HCEC 1CT (cell line): ENCODE data around the gene CD8B2.
"Not testable (repeated sequence)": the region's sequence is repeated elsewhere in the genome, so short reads cannot be mapped to it uniquely, and the experiment has no call there.

ENCODE experiments used
- DNase-seq: peaks from one replicate; pipeline ENCODE4 v3.0.0-alpha.2; 2017

CD8B2 gene

DNA sequence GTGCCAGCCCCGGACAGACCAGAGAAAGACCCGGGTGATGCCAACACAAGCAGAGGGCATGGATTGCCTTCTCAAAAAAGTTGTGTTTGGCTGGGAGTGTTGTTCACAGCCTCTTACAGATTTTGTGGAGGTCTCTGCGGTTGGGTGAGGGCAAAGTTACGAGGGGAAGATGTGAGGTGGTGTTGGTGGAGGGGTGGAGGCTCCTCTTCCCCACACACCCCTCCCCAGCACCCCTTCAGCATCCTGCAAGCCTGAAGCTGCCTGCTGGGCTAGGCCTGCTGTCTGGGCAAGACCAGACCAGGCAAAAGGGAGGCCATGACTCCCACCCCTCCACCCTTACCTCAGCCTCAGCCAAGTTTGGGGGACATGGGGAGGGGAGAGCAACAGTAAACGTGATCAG is 26.2 kb downstream of the CD8B2 start:
- not testable (repeated sequence) for DNase-seq

DNA sequence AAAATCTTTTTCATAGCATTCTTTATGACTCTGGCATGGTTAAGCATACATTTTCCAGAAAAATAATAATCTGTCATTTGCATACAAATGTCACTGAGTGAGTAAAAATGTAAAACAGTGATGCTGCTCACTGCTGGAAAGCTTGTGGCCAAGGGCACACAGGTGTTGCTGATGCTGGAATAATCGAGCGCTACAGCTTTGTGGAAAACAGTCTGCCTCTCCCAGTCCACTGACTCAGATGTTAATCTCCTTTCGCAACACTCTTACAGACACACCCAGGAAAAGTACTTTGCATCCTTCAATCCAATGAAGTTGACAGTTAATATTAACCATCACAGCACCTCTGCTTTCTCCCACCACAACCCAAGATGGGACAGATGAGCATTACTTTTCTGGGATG is 27.7 kb downstream of the CD8B2 start:
- DNase-seq: not testable (repeated sequence)

GRCh38 chr2:106516436-106516835 is 29.3 kb downstream of the CD8B2 start:
- DNase-seq: no peak

GRCh38 chr2:106516864-106517263 is 29.7 kb downstream of the CD8B2 start:
- DNase-seq: no peak

GRCh38 chr2:106517329-106517728 is 30.2 kb downstream of the CD8B2 start:
- no peak for DNase-seq

DNA sequence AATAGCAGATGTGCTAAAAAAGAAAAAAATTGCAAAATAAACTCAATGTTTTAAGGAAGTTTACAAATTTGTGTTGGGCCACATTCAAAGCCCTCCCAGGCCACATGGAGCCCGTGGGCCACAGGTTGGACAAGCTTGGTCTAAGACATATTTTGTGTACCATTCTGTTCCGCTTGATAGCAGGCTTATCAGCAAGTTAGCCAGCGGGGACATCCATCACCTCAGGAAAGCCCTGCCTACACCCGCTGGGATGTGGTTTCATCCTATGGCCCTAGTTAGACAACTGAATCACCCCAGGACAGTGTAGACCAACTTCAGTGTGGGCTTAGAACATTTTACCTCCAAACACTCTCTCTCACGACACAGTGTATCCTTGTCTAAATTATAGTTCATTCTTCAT is 32.6 kb downstream of the CD8B2 start:
- no peak for DNase-seq

GRCh38 chr2:106521016-106521415 is 33.9 kb downstream of the CD8B2 start:
- no peak for DNase-seq

GRCh38 chr2:106523976-106524665 is 37.0 kb downstream of the CD8B2 start:
- DNase-seq: no peak

- DNase-seq: no peak
Observed at GRCh38 chr2:106530866-106531265, 43.7 kb downstream of the CD8B2 start.

- DNase-seq: no peak
Observed at GRCh38 chr2:106531676-106532214, 44.6 kb downstream of the CD8B2 start.

DNA sequence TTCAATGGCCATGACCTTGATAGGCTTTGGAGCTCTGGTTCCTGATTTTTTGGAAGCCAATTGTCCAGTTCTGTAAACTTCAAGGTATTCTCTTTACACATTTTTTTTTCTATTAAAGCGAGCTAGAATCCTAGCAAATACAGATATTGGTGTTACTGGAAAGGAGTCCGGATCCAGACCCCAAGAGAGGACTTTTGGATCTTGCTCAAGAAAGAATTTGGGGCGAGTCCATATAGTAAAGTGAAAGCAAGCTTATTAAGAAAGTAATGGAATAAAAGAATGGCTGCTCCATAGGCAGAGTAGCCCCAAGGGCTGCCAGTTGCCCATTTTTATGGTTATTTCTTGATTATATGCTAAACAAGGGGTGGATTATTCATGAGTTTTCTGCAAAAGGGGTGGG is 45.1 kb downstream of the CD8B2 start:
- DNase-seq: no peak

DNA sequence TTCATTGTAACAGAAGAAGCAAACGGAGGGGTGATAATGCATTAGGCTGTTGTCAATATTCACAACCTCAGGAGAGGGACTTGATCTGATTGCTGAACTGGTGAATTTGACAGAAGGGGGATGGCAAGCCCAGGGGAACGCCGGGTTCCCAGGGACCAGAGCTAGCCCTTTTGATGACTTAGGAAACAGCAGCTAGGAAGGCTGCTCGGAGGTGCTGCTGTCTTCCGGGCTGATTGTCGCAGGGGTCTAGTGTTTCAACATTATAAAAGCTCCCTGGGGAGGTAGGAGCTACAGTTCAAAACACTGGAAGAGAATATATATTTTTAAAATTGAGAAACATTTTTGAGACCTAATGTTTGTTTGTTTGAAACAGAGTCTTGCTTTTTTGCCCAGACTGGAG is 47.3 kb downstream of the CD8B2 start:
- no peak for DNase-seq

- DNase-seq: no peak
Observed at GRCh38 chr2:106536490-106536889, 49.3 kb downstream of the CD8B2 start.

DNA sequence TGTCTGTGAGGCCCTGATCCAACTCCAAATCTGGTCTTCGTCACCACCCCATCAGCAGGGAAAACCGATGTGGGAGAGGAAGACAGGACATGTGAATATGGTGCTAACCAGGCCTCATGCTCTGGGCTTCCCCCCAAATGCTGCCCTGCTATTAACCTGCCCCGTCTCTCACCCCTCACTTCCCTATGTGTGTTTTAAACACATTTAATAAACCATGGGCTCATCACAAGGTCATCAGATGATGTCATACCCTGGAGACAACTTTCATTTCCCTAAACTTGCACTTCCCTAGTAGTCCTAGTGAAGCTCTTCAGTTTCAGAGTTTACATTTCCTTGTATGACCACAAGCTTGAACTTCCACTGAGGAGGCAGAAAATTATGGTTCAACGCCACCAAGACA is 49.9 kb downstream of the CD8B2 start:
- DNase-seq: no peak

DNA sequence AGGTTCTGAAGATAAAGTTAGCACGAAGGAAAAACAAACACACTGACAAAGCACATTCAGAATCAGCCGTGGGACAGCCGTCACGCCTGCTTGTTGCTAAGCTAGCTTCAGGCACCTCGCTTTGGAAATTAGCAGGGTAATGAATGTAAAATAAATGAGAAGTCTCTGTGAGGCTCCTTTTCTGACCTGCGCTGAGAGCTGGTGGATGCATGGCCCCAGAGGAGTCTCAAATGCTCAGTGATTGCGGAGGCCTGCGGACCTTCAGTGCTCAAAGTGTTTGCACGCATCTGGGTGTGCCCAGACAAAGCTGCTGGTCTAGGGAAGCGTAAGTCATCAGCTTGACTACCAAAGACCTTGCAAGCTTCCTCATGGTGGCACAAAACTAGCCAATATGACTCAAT is 50.6 kb downstream of the CD8B2 start:
- no peak for DNase-seq

DNA sequence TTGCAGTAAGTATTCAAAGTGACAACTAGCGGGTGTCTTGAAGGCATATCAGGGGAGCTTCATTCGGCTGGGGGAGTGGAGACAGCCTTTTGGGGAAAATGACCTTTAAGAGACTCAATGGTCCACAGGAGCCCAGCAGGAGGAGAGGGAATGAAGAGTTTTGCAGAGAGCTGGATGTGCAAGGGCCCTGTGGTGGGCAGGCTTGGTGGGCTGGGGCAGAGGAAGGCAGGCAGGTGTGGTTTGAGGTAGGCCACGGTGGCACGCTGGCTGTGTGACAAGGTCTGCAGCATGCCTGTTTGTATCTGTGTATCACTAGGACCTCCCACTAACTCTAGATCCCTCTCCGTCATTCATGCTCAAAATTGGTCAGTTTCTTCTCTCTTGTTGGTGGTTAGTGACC is 53.7 kb downstream of the CD8B2 start:
- DNase-seq: no peak

DNA sequence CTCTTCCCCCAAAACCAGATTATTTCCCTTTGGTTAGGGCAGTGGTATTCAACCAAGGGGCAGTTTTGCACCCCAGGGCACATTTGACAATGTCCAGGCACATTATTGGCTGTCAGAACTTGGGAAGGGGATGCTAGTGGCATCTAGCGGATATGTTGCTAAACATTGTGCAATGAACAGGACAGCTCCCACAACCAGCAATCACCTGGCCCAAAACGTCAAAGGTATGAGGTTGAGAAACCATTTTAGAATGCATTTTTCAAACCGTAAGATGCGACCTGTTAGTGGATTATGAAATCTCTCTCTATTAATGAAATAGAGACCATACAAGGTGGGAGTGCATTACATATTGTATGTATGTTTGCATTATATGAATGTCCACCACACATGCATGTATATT is 54.2 kb downstream of the CD8B2 start:
- no peak for DNase-seq

- peak; percentile 18 for DNase-seq
Observed at GRCh38 chr2:106542746-106543359, 55.7 kb downstream of the CD8B2 start.

- no peak for DNase-seq
Observed at GRCh38 chr2:106545007-106545406, 57.8 kb downstream of the CD8B2 start.

GRCh38 chr2:106546391-106546990 is 59.3 kb downstream of the CD8B2 start:
- no peak for DNase-seq

DNA sequence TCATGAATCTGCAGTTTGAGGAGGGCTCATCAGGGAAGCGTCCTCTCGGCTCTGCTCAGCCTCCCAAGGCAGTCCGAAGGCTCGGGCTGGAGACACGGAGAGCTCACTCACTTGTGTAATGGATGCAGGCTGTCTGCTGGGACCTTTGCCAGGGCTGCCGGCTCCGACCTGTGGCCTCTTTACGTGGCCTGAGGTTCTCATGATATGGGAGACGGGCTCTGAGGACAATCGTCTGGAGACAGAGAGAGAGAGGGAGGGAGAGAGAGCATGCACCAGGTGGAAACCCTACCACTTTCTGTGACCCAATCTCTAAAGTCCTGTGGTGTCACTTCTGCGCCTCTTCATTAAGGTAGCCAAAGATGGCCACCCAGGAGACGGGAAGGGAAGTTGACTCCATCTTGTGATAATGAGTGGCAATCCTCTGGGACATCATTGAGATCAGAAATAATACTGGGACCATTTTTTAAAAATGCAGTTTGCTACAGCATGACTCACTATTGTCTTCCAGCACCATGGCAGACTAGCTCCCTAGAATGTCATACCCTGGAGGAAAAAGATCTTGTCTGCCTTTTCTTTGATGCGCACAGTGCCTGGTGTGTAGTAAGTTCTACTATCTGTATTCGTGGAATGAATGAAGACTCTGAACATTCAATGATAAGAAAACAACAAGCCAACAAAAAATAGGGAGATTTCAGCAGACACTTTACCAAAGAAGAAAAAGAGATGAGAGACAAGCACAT is 60.2 kb downstream of the CD8B2 start:
- no peak for DNase-seq

DNA sequence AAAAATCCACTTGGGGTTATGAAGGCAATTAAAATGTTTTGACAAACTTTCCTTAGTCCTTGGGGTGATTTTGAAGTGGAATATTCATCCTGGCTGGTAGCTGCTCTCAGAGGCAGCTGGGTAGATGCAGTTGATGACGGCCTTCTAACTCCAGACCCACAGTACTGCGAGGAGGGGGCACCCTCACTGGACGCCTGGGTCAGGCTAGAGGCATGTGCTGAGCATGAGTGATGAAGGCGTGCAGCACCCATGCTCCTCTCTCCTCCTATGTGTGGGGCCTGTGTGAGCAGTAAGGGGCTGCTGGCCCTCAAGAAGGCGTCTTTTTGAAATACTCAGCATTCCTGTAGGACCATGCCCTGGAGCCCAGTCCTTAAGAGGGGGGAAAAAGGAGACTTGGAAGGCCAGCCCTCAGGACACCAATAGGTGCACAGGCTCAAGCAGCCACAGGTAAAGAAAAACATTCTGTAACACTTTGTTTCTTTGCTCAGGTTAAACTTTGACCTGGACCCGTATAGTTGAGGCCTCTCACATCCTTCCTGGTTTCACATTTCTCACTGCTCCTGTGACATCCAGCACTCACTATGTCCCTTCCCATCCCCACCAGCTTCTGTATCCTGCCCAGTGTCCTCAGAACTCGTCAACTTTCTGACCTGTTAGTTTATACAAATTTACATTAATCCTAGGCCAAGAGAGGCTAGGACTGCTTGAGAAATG is 64.4 kb downstream of the CD8B2 start:
- no peak for DNase-seq

DNA sequence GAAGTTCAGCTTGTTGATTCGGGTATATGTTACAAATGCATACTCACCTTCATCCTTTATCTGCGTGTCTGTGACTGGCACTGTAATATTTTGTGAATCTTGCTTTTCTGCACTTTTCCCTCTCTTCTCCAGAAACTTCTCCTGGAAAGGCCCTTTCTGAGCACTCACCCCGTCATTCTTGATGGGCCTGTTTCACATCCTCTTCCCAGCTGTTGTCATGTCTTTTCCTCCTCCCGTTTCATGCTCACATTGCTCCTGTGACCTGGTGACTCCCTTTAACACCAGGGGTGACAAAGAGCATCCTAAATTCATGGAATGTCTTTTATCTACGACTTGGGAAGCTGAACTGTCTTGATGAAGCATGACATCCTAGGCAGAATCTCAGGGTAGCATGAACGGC is 65.8 kb downstream of the CD8B2 start:
- no peak for DNase-seq
